Measurements from ENCODE around the gene LIMK1. TPM values are rescaled to one million over a fixed set of nuclear protein-coding genes. Genes with fewer than 3 reads are reported as not detected.

The LIMK1 gene
- total and polyA plus RNA-seq, 2 experiments from 2014 or later: 16.2 to 24.6 TPM

- Histone ChIP-seq H3K4me1 (ENCODE audit: insufficient read depth) (no peaks in the 10 kb centered on the region), H3K4me3 (no peak overlapping the region), H3K27me3 (no peaks in the 10 kb centered on the region), H3K9me2 (replicated peaks; ENCODE audit: insufficient read depth) (no peaks in the 10 kb centered on the region), H3K36me3 (replicated peaks; ENCODE audit: insufficient read depth, low read depth) (no peaks in the 10 kb centered on the region), H2AFZ (no peak overlapping the region), H3K79me2 (no peaks in the 10 kb centered on the region), H3K9me3 (ENCODE audit: low read depth) (no peaks in the 10 kb centered on the region), H3K27ac (no peak overlapping the region), H3K4me2 (no peak overlapping the region), H4K20me1 (ENCODE audit: insufficient read depth, poor library complexity, severe bottlenecking) (no peaks in the 10 kb centered on the region)
- TF ChIP-seq EZH2 (IDR thresholded peaks at IDR 0.05; ENCODE audit: borderline replicate concordance) (no peak), EZH2phosphoT487 (IDR thresholded peaks at IDR 0.05; ENCODE audit: low read depth, severe bottlenecking, unreplicated experiment) (no peak), CTCF (IDR thresholded peaks at IDR 0.05; ENCODE audit: poor library complexity) (no peak)
- DNase-seq (ENCODE audit: low spot score): no peak
- WGBS (ENCODE audit: low lambda C conversion rate, missing lambda C conversion rate): 41% methylated on average over 12 of the region's 12 CpGs
Observed at GRCh38 chr7:74138334-74138867, 54.8 kb downstream of the LIMK1 start.

- Histone ChIP-seq H3K9me3 (ENCODE audit: low read depth) (no peaks in the 10 kb centered on the region), H3K27ac (no peak overlapping the region), H3K4me3 (no peak overlapping the region), H3K4me2 (no peak overlapping the region), H3K4me1 (ENCODE audit: insufficient read depth) (no peaks in the 10 kb centered on the region), H3K27me3 (no peaks in the 10 kb centered on the region), H4K20me1 (ENCODE audit: insufficient read depth, poor library complexity, severe bottlenecking) (no peaks in the 10 kb centered on the region), H3K79me2 (no peaks in the 10 kb centered on the region), H3K9me2 (replicated peaks; ENCODE audit: insufficient read depth) (no peaks in the 10 kb centered on the region), H3K36me3 (replicated peaks; ENCODE audit: insufficient read depth, low read depth) (no peaks in the 10 kb centered on the region), H2AFZ (no peak overlapping the region)
- TF ChIP-seq CTCF (IDR thresholded peaks at IDR 0.05; ENCODE audit: poor library complexity): no peak
- TF ChIP-seq EZH2 (IDR thresholded peaks at IDR 0.05; ENCODE audit: borderline replicate concordance): no peak
- TF ChIP-seq EZH2phosphoT487 (IDR thresholded peaks at IDR 0.05; ENCODE audit: low read depth, severe bottlenecking, unreplicated experiment): no peak
- 49% methylated on average over 16 of the region's 16 CpGs for WGBS (ENCODE audit: low lambda C conversion rate, missing lambda C conversion rate)
- DNase-seq (ENCODE audit: low spot score): no peak
Observed at GRCh38 chr7:74138945-74139843, 55.6 kb downstream of the LIMK1 start.

- Histone ChIP-seq H3K36me3 (replicated peaks; ENCODE audit: insufficient read depth, low read depth) (no peaks in the 10 kb centered on the region), H3K9me3 (ENCODE audit: low read depth) (no peaks in the 10 kb centered on the region), H3K4me2 (no peak overlapping the region), H3K27ac (no peak overlapping the region), H3K4me1 (ENCODE audit: insufficient read depth) (no peaks in the 10 kb centered on the region), H3K27me3 (no peaks in the 10 kb centered on the region), H4K20me1 (ENCODE audit: insufficient read depth, poor library complexity, severe bottlenecking) (no peaks in the 10 kb centered on the region), H3K79me2 (no peaks in the 10 kb centered on the region), H3K9me2 (replicated peaks; ENCODE audit: insufficient read depth) (no peaks in the 10 kb centered on the region), H2AFZ (no peak overlapping the region), H3K4me3 (no peak overlapping the region)
- WGBS (ENCODE audit: low lambda C conversion rate, missing lambda C conversion rate): 68% methylated on average over 1 of the region's 1 CpG
- TF ChIP-seq CTCF (IDR thresholded peaks at IDR 0.05; ENCODE audit: poor library complexity) (no peak), EZH2 (IDR thresholded peaks at IDR 0.05; ENCODE audit: borderline replicate concordance) (no peak), EZH2phosphoT487 (IDR thresholded peaks at IDR 0.05; ENCODE audit: low read depth, severe bottlenecking, unreplicated experiment) (no peak)
- no peak for DNase-seq (ENCODE audit: low spot score)
Observed at GRCh38 chr7:74141705-74142104, 58.1 kb downstream of the LIMK1 start.
